ENCODE results near the gene TRAPPC3L. TPM values are rescaled to one million over a fixed set of nuclear protein-coding genes. Genes with fewer than 3 reads are reported as not detected.

The TRAPPC3L gene
- total RNA-seq = not detected in 2 replicates

- H3K4me3 ChIP-seq (ENCODE audit: low read depth, low read length) = no peak within 1 kb of the TSS
- no peak for TF ChIP-seq CTCF (conservative IDR thresholded peaks at IDR 0.05; ENCODE audit: low read depth, low read length)
- no peak for DNase-seq (ENCODE audit: low read depth)
Measured at GRCh38 chr6:116545651-116546050, at the start of gene TRAPPC3L. TSS of gene TRAPPC3L (minus strand) at chr6:116545684. CDS start at chr6:116545514, 170 bp downstream.

- H3K4me3 ChIP-seq (ENCODE audit: low read depth, low read length) = no peak overlapping the region
- no peak for TF ChIP-seq CTCF (conservative IDR thresholded peaks at IDR 0.05; ENCODE audit: low read depth, low read length)
- DNase-seq (ENCODE audit: low read depth) = no peak
Measured at GRCh38 chr6:116595247-116595646, 49.8 kb upstream of the TRAPPC3L start.

GRCh38 chr6:116586738-116587137 lies 41.3 kb upstream of the TRAPPC3L start:
- no peak for DNase-seq (ENCODE audit: low read depth)
- H3K4me3 ChIP-seq (ENCODE audit: low read depth, low read length) = no peak overlapping the region
- no peak for TF ChIP-seq CTCF (conservative IDR thresholded peaks at IDR 0.05; ENCODE audit: low read depth, low read length)

GRCh38 chr6:116586276-116586675 lies 40.8 kb upstream of the TRAPPC3L start:
- DNase-seq (ENCODE audit: low read depth) = no peak
- no peak for TF ChIP-seq CTCF (conservative IDR thresholded peaks at IDR 0.05; ENCODE audit: low read depth, low read length)
- no peak overlapping the region for H3K4me3 ChIP-seq (ENCODE audit: low read depth, low read length)

GRCh38 chr6:116580198-116580597 lies 34.7 kb upstream of the TRAPPC3L start:
- no peak overlapping the region for H3K4me3 ChIP-seq (ENCODE audit: low read depth, low read length)
- TF ChIP-seq CTCF (conservative IDR thresholded peaks at IDR 0.05; ENCODE audit: low read depth, low read length) = no peak
- no peak for DNase-seq (ENCODE audit: low read depth)

GRCh38 chr6:116579143-116579542 lies 33.7 kb upstream of the TRAPPC3L start:
- TF ChIP-seq CTCF (conservative IDR thresholded peaks at IDR 0.05; ENCODE audit: low read depth, low read length) = no peak
- no peak overlapping the region for H3K4me3 ChIP-seq (ENCODE audit: low read depth, low read length)
- no peak for DNase-seq (ENCODE audit: low read depth)

GRCh38 chr6:116578335-116578734 lies 32.9 kb upstream of the TRAPPC3L start:
- no peak for TF ChIP-seq CTCF (conservative IDR thresholded peaks at IDR 0.05; ENCODE audit: low read depth, low read length)
- no peak for DNase-seq (ENCODE audit: low read depth)
- H3K4me3 ChIP-seq (ENCODE audit: low read depth, low read length) = no peak overlapping the region
